Measurements from ENCODE around the gene MICALL2. TPM values are rescaled to one million over a fixed set of nuclear protein-coding genes. Genes with fewer than 3 reads are reported as not detected.

The MICALL2 gene
- total RNA-seq, 1 donor from 2014 or later = 14.2 TPM

DNA sequence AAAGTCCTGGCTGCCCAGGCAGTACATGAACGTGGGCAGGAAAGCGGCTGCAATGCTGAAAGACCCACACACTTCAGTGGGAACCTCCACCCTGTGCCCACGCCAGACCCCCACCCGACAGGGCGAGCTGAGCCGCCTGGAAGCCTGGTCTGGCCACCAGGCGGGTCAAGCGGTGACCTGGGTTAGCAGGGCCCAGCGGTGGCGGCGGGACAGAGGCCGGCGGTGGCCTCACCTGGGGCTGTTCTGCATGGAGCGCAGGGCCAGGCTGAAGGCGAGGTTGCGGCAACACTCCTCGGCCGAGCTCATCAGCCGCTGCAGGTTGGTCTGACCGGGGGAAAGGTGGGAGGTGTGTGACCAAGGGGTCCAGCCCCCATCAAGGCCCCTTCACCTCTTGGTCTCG, 11.6 kb upstream of the MICALL2 start:
- TF ChIP-seq, protein P1, sequence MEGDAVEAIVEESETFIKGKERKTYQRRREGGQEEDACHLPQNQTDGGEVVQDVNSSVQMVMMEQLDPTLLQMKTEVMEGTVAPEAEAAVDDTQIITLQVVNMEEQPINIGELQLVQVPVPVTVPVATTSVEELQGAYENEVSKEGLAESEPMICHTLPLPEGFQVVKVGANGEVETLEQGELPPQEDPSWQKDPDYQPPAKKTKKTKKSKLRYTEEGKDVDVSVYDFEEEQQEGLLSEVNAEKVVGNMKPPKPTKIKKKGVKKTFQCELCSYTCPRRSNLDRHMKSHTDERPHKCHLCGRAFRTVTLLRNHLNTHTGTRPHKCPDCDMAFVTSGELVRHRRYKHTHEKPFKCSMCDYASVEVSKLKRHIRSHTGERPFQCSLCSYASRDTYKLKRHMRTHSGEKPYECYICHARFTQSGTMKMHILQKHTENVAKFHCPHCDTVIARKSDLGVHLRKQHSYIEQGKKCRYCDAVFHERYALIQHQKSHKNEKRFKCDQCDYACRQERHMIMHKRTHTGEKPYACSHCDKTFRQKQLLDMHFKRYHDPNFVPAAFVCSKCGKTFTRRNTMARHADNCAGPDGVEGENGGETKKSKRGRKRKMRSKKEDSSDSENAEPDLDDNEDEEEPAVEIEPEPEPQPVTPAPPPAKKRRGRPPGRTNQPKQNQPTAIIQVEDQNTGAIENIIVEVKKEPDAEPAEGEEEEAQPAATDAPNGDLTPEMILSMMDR (IDR thresholded peaks at IDR 0.05; ENCODE audit: insufficient read depth, low read length, severe bottlenecking) = no peak
- DNase-seq (ENCODE audit: low read depth) (no peak), FAIRE-seq (no peak)
- Histone ChIP-seq H3K4me3 (ENCODE audit: low read depth, low read length) (no peak overlapping the region), H3K27me3 (ENCODE audit: control insufficient read depth, insufficient read depth, low read length) (no peaks in the 10 kb centered on the region), H3K36me3 (ENCODE audit: control insufficient read depth, insufficient read depth, low read length) (peaks cover 28% of the 10 kb centered on the region)

DNA sequence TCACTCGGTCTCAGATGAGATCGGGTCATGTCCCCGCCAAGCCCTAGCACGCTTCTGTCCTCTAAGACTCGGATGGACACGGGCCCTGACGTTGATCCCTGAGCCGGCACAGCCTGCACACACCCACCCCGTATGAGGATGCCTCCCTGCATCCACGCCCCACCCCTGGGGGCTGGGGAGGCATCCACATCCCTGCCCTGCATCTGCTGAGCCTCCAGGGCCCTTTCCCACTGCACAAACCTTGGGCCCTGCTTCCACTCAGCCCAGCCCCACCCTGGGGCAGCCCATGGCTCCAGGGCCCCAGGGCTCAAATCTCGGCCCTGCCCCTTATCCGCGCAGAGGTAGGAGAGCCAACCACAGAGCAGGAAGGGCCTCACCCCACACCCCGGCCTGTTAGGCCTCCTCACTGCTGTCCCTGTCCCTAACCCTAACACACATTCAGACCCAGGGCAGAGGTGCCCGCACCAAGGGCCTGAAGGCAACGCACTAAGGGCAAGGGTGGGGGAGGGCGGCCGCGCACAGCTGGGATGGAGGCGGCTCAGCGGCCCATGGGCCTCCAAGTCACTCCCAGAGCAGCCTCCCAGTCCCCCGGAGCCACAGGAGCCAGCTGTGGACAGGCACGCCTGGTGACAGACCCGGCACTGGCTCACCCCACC, 9.5 kb upstream of the MICALL2 start:
- peaks cover 25% of the 10 kb centered on the region for H3K36me3 ChIP-seq (ENCODE audit: control insufficient read depth, insufficient read depth, low read length)
- FAIRE-seq (no peak), DNase-seq (ENCODE audit: low read depth) (no peak)
- TF ChIP-seq, protein P1 (IDR thresholded peaks at IDR 0.05; ENCODE audit: insufficient read depth, low read length, severe bottlenecking) = no peak
- H3K27me3 ChIP-seq (ENCODE audit: control insufficient read depth, insufficient read depth, low read length) = no peaks in the 10 kb centered on the region
- H3K4me3 ChIP-seq (ENCODE audit: low read depth, low read length) = no peak overlapping the region

DNA sequence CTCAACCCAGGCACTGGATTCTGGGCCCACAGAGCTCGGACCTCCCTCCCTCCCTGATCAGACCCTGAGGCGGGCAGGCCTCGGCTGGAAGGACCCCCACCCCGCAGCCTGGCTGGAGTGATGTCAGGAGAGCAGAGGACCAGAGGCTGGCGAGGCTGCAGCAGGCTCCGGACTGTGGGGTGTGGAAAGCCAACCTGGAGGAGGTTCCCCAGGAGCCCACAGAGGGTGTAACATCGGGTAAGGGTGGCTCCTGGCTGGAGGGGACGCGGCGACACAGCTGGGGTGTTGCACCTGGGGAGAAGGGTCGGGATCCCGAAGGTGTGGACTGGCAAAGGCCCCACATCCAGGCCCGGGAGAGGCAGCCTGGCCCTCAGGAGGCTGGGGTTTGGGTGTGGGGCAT, 8.9 kb upstream of the MICALL2 start:
- Histone ChIP-seq H3K36me3 (ENCODE audit: control insufficient read depth, insufficient read depth, low read length) (peaks cover 19% of the 10 kb centered on the region), H3K27me3 (ENCODE audit: control insufficient read depth, insufficient read depth, low read length) (no peaks in the 10 kb centered on the region), H3K4me3 (ENCODE audit: low read depth, low read length) (no peak overlapping the region)
- no peak for FAIRE-seq
- no peak for DNase-seq (ENCODE audit: low read depth)
- TF ChIP-seq, protein P1 (IDR thresholded peaks at IDR 0.05; ENCODE audit: insufficient read depth, low read length, severe bottlenecking) = no peak

- H3K4me3 ChIP-seq (ENCODE audit: low read depth, low read length) = no peak overlapping the region
- DNase-seq (ENCODE audit: low read depth) = no peak
- TF ChIP-seq, protein P1 (IDR thresholded peaks at IDR 0.05; ENCODE audit: insufficient read depth, low read length, severe bottlenecking) = no peak
- peaks cover 12% of the 10 kb centered on the region for H3K36me3 ChIP-seq (ENCODE audit: control insufficient read depth, insufficient read depth, low read length)
- no peak for FAIRE-seq
- H3K27me3 ChIP-seq (ENCODE audit: control insufficient read depth, insufficient read depth, low read length) = no peaks in the 10 kb centered on the region
Measured at GRCh38 chr7:1466524-1467271, 7.4 kb upstream of the MICALL2 start.

GRCh38 chr7:1464694-1465093, 5.4 kb upstream of the MICALL2 start:
- FAIRE-seq = no peak

More at GRCh38 chr7:1464694-1465093, 5.4 kb upstream of the MICALL2 start:
- TF ChIP-seq, protein P1 (IDR thresholded peaks at IDR 0.05; ENCODE audit: insufficient read depth, low read length, severe bottlenecking) = no peak
- DNase-seq (ENCODE audit: low read depth) = no peak
- H3K27me3 ChIP-seq (ENCODE audit: control insufficient read depth, insufficient read depth, low read length) = no peaks in the 10 kb centered on the region
- H3K36me3 ChIP-seq (ENCODE audit: control insufficient read depth, insufficient read depth, low read length) = peaks cover 1% of the 10 kb centered on the region
- no peak overlapping the region for H3K4me3 ChIP-seq (ENCODE audit: low read depth, low read length)

Data from bronchial epithelial cell (primary cell).